HG02973 (cell line): Measurements from ENCODE around the gene RAB28.

Source experiments
- ATAC-seq: cut with Tn5 transposase; IDR thresholded peaks from one replicate; pipeline ENCODE4 v1.9.1; 2021; ENCODE audit warnings: moderate library complexity; ENCODE audit not compliant: unreplicated experiment

The RAB28 gene

DNA sequence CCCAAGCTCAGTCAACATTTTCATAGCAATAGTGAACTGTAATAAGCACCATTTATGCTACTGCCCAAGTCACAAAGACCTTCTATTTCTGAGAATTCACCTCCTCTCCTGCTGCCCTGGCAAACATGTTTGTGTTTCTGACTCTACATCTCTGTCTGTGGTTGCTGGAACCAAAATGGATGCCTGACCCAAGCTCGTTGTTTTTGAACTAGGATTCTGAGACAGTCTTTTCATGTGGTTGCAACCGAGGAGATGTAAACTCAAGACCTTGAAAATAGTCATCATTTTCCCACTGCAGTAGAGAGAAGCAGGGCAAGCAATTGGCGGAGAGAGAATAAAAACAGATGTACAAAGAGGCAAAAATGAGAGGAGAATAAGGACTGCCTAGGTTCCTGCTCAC is 160.2 kb downstream of the RAB28 start:
- no peak for ATAC-seq

DNA sequence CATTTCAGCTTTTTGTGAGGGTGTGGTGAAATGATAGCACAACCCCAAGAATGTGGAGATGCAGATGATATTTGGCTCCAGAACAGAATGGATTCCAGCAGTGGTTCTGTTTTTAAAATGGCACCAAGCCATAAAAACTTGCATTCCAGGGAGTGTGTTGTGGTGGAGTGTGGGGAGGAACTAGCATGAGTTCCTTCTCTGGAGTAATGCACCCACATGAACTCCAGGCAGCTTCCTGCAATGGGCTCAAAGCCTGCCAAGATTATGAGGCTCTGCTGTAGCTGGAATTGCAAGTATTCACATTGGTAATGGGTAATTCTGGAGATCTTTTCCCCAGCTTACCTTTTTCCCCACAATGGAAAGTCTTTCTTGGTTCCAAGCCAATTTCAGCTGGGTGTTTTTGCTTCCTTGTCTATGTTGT is 161.4 kb downstream of the RAB28 start:
- no peak for ATAC-seq
